OCI-LY3 (cell line): ENCODE results near the gene NGB.

Experiments used
- CTCF ChIP-seq: fragments of 200-600, 300-600 bp; sonication (generic); IDR thresholded peaks from 2 replicates; pipeline ENCODE4 v1.5.1; 2014; ENCODE audit warnings: antibody characterized with exemption, low read length, low read depth
- EZH2phosphoT487 ChIP-seq: fragments of 200-600 bp; shearing (Covaris generic); IDR thresholded peaks from 2 replicates; pipeline ENCODE4 v1.6.1; 2018; ENCODE audit warnings: antibody characterized with exemption, mixed run types, low read depth

- TF ChIP-seq CTCF, result no peak
- no peak for TF ChIP-seq EZH2phosphoT487
These were observed 1.3 kb upstream of the NGB start for GRCh38 chr14:77272261-77272660.
